Measurements from ENCODE around the gene GRXCR2. TPM values are rescaled to one million over a fixed set of nuclear protein-coding genes. Genes with fewer than 3 reads are reported as not detected.

The GRXCR2 gene
- total RNA-seq, 1 donor from 2014 or later: not detected

DNA sequence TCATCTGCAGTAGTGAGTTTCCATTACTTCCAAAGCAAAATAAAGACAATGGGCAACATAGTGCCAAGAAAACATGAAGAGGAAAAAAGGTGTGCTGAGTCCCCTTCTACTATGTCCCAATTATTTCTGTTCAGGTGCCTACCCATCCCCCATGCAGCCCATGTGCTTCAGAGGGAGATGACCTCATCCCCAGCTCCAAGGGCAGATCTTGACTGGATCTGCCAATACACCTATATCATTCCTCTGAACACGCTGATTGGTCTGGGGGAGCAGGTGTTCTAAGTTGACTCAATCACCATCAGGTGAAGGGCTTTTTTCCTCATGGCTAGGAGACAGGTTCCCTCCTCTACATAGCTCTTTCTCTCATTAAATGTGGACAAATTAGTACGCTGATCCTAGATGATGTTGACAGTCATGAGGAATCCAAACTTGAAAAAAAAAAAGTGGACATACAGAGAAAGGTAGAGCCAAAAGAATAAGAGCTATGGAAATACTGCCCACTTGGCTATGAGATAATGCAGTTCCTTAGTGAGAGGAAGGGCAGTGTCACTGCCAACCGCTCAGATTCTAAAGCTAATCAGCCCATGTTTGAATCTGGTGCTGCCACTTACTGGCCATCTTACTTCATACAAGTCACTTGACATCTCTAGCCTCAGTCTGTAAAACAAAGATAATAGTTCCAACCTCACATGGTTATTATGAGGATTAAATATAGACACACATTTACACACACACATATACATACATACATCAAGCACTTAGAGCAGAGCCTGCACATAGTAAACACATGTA, 60.8 kb downstream of the GRXCR2 start:
- Mint-ChIP-seq H3K4me1 (ENCODE audit: unreplicated experiment) (no peaks in the 10 kb centered on the region), H3K4me3 (ENCODE audit: unreplicated experiment) (no peak overlapping the region), H3K9me3 (ENCODE audit: unreplicated experiment) (no peaks in the 10 kb centered on the region), H3K27ac (ENCODE audit: unreplicated experiment) (no peak overlapping the region), H3K36me3 (ENCODE audit: unreplicated experiment) (no peaks in the 10 kb centered on the region), H3K27me3 (ENCODE audit: unreplicated experiment) (no peaks in the 10 kb centered on the region)
- TF ChIP-seq, protein P1, sequence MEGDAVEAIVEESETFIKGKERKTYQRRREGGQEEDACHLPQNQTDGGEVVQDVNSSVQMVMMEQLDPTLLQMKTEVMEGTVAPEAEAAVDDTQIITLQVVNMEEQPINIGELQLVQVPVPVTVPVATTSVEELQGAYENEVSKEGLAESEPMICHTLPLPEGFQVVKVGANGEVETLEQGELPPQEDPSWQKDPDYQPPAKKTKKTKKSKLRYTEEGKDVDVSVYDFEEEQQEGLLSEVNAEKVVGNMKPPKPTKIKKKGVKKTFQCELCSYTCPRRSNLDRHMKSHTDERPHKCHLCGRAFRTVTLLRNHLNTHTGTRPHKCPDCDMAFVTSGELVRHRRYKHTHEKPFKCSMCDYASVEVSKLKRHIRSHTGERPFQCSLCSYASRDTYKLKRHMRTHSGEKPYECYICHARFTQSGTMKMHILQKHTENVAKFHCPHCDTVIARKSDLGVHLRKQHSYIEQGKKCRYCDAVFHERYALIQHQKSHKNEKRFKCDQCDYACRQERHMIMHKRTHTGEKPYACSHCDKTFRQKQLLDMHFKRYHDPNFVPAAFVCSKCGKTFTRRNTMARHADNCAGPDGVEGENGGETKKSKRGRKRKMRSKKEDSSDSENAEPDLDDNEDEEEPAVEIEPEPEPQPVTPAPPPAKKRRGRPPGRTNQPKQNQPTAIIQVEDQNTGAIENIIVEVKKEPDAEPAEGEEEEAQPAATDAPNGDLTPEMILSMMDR (IDR thresholded peaks at IDR 0.05): peak; percentile 59
- DNase-seq (ENCODE audit: extremely low spot score, unreplicated experiment): no peak

Other genes starting within 250 kb of the GRXCR2 start
- gene PRELID2, start 37.7 kb downstream of the GRXCR2 start, total RNA-seq: 4.7 and 6.0 TPM in 2 replicates
- gene SH3RF2, start 63.6 kb upstream of the GRXCR2 start, total RNA-seq: 0.38 and 0.52 TPM in 2 replicates
- 1.4 and 2.1 TPM in 2 replicates for gene PLAC8L1, start 232.6 kb upstream of the GRXCR2 start, total RNA-seq